ENCODE data around the gene EGR4.
A peak's percentile ranks its signal among the peaks of the same experiment; 100 is the strongest.

The EGR4 gene

GRCh38 chr2:73292906-73293533, 328 bp downstream of the EGR4 start:
- DNase-seq, result no peak
- TF ChIP-seq, protein P1, sequence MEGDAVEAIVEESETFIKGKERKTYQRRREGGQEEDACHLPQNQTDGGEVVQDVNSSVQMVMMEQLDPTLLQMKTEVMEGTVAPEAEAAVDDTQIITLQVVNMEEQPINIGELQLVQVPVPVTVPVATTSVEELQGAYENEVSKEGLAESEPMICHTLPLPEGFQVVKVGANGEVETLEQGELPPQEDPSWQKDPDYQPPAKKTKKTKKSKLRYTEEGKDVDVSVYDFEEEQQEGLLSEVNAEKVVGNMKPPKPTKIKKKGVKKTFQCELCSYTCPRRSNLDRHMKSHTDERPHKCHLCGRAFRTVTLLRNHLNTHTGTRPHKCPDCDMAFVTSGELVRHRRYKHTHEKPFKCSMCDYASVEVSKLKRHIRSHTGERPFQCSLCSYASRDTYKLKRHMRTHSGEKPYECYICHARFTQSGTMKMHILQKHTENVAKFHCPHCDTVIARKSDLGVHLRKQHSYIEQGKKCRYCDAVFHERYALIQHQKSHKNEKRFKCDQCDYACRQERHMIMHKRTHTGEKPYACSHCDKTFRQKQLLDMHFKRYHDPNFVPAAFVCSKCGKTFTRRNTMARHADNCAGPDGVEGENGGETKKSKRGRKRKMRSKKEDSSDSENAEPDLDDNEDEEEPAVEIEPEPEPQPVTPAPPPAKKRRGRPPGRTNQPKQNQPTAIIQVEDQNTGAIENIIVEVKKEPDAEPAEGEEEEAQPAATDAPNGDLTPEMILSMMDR (IDR thresholded peaks at IDR 0.05; ENCODE audit: low read depth, low read length, missing control alignments), result no peak
- in situ Hi-C loops (cut with HindIII; ENCODE audit: low pct_ligation_motif_present, low sequenced_read_pairs), result no loop called here
- no peaks in the 10 kb centered on the region for H3K36me3 ChIP-seq (replicated peaks)
- peaks cover 57% of the 10 kb centered on the region for H3K27me3 ChIP-seq (replicated peaks)
- peak overlapping the region; percentile 39 for H3K4me3 ChIP-seq (ENCODE audit: low read depth, low read length)
- no peak overlapping the region for H3K27ac ChIP-seq

DNA sequence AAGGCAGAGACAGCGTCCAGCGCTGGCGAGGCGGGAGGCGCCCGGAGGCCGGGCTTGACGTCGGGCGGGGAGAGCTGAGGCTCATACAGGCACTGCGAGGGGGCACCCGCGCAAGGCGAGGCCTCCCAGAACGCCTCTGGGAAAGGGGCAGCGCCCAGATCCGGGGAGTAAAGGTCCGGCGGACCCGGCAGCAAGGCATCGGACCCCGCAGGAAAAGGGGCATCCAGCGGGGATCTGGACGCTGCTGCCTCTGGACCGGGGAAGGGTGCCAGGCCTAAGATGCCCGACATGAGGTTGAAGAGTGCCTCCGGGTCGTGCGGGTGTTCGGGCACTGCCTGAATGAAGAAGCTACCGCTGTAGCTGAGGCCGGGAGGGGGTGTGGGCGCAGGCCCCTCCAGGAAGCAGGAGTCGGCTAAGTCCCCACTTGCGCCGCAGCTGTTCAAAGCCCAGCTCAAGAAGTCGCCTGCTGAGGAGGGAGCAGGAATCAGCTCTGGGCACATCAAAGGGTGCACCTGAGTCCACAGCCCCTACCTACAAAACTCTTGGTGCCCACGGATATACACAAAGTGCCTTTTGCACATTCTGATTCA, 937 bp downstream of the EGR4 start:
- in situ Hi-C loops (cut with HindIII; ENCODE audit: low pct_ligation_motif_present, low sequenced_read_pairs), result no loop called here
- DNase-seq, result no peak
- Histone ChIP-seq H3K27me3 (replicated peaks) (peaks cover 57% of the 10 kb centered on the region), H3K36me3 (replicated peaks) (no peaks in the 10 kb centered on the region), H3K4me3 (ENCODE audit: low read depth, low read length) (no peak overlapping the region), H3K27ac (no peak overlapping the region)
- TF ChIP-seq, protein P1 (IDR thresholded peaks at IDR 0.05; ENCODE audit: low read depth, low read length, missing control alignments), result no peak

DNA sequence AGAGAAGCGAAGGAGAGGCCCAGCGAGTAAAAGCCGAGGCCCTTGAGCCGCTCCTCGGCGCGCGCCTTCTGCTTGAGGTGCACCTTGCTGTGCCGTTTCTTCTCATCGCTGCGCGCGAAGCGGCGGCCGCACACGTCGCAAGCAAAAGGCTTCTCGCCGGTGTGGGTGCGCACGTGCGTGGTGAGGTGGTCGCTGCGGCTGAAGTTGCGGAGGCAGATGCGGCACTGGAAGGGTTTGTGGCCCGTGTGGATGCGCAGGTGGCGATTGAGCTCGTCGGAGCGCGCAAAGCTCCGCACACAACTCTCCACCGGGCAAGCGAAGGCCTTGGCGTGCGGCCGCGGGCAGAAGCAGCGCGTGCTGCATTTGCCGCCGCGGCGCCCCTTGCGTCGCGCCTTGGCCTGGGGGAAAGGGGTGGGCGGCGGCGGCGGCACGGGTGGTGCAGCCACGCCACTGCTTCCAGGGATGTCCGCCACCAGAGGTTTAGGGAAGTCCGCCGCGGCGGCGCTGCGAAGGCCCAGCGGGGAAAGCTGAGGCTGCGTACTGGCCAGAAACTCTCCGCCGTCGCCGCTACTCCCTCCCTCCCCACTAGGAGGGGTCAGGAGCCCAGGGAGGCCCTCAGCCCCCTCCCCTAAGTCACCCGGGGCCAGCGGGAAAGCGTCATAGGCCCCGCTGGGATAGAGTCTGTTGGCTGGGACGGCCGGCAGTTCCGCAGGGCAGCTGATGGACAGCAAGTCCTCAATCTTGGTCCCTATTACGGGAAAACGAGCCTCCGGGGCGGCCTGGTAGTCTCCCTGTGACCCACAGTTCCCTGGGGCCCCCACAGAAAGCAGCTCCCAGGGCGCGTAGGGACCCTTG, 1.7 kb downstream of the EGR4 start:
- Histone ChIP-seq H3K27ac (no peak overlapping the region), H3K4me3 (ENCODE audit: low read depth, low read length) (peak overlapping the region; percentile 17), H3K36me3 (replicated peaks) (no peaks in the 10 kb centered on the region), H3K27me3 (replicated peaks) (peaks cover 57% of the 10 kb centered on the region)
- TF ChIP-seq, protein P1 (IDR thresholded peaks at IDR 0.05; ENCODE audit: low read depth, low read length, missing control alignments), result peak; percentile 28
- in situ Hi-C loops (cut with HindIII; ENCODE audit: low pct_ligation_motif_present, low sequenced_read_pairs), result no loop called here
- no peak for DNase-seq

DNA sequence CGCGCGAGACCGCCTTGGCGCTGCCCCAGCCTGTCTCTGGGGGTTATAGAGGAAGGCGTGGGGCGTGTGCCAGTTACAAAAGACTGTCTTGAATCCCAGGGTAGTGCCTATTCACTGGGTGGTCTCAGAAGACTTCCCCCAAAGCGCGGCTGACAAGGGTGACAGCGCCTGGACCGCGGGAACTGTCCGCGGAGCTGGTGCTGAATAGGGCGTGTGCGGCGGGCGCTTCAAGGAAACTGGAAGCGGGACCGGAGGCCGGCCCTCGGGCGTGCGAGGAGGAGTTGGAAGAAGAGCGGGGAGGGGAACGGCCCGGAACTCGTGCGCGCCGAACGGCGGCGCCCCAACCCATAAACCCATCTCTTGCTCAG, 2.3 kb downstream of the EGR4 start:
- Histone ChIP-seq H3K27ac (no peak overlapping the region), H3K36me3 (replicated peaks) (no peaks in the 10 kb centered on the region), H3K4me3 (ENCODE audit: low read depth, low read length) (peak overlapping the region; percentile 17), H3K27me3 (replicated peaks) (peaks cover 55% of the 10 kb centered on the region)
- TF ChIP-seq, protein P1 (IDR thresholded peaks at IDR 0.05; ENCODE audit: low read depth, low read length, missing control alignments), result no peak
- no peak for DNase-seq
- in situ Hi-C loops (cut with HindIII; ENCODE audit: low pct_ligation_motif_present, low sequenced_read_pairs), result no loop called here

DNA sequence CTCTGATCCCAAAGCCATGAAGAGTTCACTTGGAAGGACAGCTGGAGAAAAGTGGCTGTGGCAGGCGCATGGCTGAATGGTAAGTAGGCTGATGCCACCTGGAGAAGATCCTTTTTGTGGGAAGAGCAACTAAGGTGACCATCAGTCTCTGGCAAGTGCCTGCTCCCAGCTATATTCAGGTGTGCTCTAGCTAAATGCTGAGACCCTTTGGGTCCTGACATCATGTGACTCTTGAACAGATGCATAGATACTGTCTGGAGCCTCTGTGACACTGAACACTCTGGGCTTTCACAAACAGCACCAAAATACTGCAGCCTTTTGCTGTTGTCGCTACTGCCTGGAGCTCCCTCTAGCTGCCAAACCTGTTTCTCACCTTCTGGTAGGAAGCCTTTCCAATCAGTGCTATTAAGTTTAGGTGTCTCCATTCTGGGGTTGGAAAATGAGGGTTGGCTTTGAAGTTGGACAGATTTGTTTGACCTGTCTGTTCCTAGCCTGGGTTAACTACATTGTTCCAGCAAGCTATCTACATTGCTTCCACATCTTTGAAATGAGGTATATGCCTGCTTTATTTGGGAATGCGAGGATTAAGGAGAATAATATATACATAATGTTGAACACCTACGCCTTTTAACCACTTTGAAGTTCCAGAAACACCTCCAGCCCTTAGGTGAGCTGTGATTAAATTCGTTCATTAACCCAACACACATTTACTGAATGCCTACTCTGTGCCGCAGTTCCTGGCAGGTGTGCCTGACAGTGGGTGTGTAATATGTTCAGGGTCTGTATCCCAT, 3.1 kb downstream of the EGR4 start:
- in situ Hi-C loops (cut with HindIII; ENCODE audit: low pct_ligation_motif_present, low sequenced_read_pairs), result no loop called here

More for the DNA sequence above, 3.1 kb downstream of the EGR4 start:
- Histone ChIP-seq H3K36me3 (replicated peaks) (no peaks in the 10 kb centered on the region), H3K27ac (no peak overlapping the region), H3K4me3 (ENCODE audit: low read depth, low read length) (no peak overlapping the region), H3K27me3 (replicated peaks) (peaks cover 49% of the 10 kb centered on the region)
- TF ChIP-seq, protein P1 (IDR thresholded peaks at IDR 0.05; ENCODE audit: low read depth, low read length, missing control alignments), result peak; percentile 88
- DNase-seq, result peak; percentile 44
